COLO668 (cell line): ENCODE data around the gene PLEKHA1.

Source experiments
- DNase-seq: peaks from one replicate; lab custom pipeline; 2025; ENCODE audit not compliant: unreplicated experiment; lab: John Stamatoyannopoulos, UW

PLEKHA1 gene

GRCh38 chr10:122475591-122476332 is 101.3 kb downstream of the PLEKHA1 start:
- no peak for DNase-seq

DNA sequence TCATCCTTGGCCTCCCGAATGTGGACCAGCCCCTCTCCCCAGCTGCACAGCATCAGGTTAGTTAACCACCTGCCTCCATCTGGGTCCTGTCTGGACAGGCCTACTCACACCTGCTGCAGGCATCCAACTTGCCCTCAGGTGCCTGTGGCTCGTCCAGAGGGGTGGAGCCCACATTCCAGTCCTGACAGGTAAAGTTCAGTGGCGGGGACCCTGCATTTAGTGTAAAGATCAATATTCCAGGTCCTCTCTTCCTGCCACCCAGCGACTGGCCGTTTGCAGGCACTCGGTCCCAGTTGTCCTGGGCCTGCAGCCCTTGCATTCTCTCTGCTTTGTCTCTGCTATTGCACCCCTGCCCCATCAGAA is 101.8 kb downstream of the PLEKHA1 start:
- DNase-seq: peak; percentile 62

DNA sequence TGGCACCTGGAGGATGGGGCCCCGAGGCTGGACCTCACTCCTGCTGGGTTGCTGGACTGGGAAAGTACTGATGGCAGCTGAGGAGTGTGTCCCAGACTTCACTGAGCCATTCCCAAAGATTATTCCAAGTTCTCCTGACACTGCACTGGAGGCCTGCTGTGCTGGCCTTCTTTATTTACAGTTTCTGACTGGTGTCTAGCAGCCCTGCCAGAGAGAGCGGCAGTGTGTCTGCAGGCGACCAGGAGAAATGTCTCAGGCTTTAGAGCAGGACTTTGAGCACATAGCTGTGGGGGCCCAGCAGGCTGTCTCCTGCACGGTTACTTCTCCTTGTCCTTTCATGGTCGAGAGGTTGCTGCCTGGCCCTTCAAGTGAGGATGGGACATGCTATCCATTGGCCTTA is 102.9 kb downstream of the PLEKHA1 start:
- no peak for DNase-seq

DNA sequence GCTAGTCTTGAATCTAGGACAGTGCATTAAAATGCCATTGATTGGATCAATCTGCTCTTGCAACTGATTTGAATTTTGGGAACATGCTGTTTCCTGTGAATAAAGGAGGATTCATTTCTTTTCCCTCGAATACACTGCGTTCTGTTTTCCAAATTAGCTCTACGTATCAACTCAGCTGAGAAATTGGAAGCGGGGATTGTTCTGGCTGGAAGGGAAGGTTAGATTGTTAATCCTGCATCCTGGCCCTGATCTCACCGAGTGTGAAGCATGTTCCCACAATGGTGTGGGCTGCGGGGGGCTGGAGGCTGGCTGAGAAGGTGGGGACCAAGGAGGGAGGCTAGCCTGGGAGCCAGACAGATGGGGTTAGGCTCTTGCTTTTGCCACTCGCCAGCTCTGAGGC is 104.5 kb downstream of the PLEKHA1 start:
- no peak for DNase-seq

DNA sequence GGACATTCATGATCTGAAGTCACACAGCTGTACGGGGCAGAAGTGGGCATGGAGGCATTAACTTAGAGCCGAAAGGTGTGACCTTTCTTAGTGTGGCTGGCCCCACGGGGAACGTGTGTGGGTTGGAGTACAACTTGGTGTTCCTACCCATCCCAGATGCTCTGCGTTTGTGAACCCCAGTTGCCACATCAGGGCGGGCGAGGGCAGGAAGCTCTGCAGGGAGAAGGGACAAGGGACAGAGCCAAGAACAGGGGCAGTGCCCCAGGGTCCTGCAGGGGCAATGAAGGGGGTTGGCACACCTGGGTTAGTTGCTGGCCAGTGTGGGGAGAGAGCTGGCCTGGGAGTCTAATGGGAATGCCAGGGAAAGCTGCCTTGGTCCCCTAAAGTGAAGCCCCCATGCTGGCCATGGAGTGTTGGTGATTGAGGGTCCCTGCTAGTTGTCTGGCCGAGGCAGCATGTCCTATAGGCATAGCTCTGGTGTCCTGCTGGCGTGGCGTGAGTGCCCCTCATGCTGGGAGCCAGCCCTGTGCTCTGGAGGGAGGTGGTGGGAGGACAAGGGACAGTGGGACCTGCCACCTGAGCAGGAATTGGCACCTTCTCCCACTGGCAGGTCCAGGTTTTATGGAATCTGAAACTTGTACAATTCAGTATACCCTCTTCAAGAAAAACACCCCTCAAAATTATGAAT is 105.8 kb downstream of the PLEKHA1 start:
- no peak for DNase-seq

DNA sequence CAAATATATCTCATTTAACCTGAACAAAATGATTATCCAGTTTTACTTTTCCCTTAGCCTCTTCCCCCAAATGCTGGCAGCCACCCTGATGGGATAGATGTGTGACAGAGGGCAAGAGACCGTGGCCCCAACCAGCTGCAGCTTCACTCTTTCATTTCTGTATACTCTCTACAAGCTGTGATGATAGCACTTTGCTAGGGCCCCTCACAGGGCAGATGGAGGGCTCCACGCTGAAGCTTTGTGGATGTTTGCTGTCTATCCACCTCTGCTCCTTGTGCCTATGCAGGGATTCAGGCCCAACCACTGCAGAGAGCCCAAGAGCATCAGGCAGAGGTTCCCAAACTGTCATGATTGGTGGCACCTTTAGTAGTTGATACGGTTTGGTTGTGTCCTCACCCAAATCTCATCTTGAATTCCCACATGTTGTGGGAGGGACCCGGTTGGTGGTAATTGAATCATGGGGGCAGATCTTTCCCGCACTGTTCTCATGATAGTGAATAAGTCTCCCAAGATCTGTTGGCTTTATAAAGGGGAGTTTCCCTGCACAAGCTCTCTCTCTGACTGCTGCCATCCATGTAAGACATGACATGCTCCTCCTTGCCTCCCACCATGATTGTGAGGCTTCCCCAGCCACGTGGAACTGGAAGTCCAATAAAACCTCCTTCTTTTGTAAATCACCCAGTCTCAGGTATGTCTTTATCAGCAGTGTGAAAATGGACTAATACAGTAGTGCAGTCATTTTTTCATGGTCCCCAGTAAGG is 107.0 kb downstream of the PLEKHA1 start:
- no peak for DNase-seq
